Astrocyte (in vitro differentiated cells and primary cell): Measurements from ENCODE around the gene SNX15.

Experiments
- EZH2 ChIP-seq: IDR thresholded peaks from 2 replicates; pipeline ENCODE4 v1.6.1; 2012; ENCODE audit warnings: mild to moderate bottlenecking, low read length, inconsistent platforms; ENCODE audit not compliant: insufficient read depth
- TF ChIP-seq, protein P1 (sequence below): IDR thresholded peaks from 2 replicates; pipeline ENCODE4 v1.5.1; 2011; ENCODE audit warnings: low read depth, mild to moderate bottlenecking, inconsistent platforms, low read length, moderate library complexity; ENCODE audit not compliant: insufficient read depth

DNA sequence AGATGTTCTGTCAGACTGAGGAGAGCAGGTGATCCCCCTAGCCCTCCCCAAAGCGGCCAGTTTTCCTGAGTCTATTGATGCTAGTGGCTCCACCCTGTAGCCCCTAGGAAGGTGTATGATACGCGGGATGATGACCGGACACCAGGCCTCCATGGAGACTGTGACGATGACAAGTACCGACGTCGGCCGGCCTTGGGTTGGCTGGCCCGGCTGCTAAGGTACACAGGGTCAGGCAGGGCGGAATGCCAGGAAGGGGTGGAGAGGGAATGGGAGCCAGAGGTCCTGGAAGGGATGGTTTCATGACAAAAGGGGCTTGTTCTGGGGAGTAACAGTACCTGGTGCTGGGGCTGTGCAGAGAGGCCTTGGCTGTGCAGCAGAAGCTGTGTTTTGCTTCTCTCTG lies 60.0 kb downstream of the SNX15 start:
- TF ChIP-seq EZH2 = no peak
- TF ChIP-seq, protein P1, sequence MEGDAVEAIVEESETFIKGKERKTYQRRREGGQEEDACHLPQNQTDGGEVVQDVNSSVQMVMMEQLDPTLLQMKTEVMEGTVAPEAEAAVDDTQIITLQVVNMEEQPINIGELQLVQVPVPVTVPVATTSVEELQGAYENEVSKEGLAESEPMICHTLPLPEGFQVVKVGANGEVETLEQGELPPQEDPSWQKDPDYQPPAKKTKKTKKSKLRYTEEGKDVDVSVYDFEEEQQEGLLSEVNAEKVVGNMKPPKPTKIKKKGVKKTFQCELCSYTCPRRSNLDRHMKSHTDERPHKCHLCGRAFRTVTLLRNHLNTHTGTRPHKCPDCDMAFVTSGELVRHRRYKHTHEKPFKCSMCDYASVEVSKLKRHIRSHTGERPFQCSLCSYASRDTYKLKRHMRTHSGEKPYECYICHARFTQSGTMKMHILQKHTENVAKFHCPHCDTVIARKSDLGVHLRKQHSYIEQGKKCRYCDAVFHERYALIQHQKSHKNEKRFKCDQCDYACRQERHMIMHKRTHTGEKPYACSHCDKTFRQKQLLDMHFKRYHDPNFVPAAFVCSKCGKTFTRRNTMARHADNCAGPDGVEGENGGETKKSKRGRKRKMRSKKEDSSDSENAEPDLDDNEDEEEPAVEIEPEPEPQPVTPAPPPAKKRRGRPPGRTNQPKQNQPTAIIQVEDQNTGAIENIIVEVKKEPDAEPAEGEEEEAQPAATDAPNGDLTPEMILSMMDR = no peak
